Glomerular visceral epithelial cell (primary cell): ENCODE data around the gene EPB41L5.
"Not testable (repeated sequence)": the region's sequence is repeated elsewhere in the genome, so short reads cannot be mapped to it uniquely, and the experiment has no call there.

Source experiments
- DNase-seq: peaks from one replicate; pipeline ENCODE4 v3.0.0-alpha.2; 2016; ENCODE audit errors: extremely low spot score

The EPB41L5 gene

DNA sequence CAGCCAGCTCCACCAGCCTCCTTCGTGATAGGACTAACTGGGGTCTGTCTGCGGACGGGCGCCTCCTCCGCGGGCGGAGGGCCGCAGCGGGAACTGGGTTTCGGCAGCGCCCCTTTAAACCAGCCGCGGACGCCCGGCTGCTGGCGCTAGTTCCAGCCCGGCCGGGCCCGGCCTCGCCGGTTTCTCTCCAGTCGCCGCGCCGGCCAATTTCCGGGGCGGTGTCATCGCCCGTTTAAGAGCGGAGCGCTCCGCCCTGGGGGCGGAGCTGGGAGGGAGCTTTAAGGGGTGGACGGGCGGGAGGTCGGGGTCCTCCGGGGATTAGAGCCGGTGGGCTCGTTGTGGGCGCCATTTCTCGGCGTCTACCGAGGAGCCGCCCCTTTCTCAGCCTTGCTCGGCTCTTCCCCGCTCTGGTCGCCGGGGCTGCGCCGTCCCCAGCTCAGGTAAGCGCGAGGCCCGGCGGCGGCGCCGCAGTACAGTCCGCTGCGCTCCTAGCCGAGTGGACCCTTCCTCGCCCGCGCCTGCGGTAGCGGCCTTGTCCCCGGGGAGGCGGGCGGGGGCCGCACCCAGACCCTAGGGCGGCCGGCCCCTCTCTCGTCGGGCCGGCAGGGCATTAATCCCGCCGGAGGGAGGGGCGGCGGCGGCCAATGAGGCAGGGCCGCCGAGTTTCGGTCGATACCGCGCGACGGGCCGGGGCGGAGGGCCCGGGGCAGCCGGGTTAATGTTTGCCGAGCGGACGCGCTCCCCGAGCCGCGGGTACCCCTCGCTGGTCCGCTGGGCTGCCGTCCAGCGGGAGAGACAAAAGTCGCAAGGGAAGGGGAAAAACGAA is at the start of gene EPB41L5:
Gene EPB41L5 (plus strand): TSS at position 307 of the 826 bp plus-strand sequence. CDS start 6,008 bp downstream, outside the sequence.
- DNase-seq = peak; percentile 96

- DNase-seq = no peak
Observed at GRCh38 chr2:119981896-119982295, 31.0 kb upstream of the EPB41L5 start.

DNA sequence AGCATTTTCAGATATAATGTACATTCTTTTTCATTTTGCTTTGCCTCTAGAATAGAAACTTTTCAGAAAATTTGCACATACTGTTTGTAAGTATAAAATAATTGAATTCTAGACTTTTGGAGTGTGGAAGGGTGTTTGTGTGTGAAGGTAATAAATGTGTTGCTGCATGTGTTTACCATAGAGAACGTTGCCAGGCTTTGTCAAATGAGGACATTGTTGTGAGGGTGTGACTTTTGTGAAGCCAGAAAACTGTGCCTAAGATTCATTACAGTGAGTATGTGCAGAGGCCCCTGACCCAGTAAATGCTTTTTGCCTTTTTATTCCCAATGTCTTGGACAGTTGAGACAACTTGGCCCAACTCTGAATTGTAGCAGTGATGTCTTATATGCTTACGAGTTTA is 30.4 kb upstream of the EPB41L5 start:
- DNase-seq = no peak

DNA sequence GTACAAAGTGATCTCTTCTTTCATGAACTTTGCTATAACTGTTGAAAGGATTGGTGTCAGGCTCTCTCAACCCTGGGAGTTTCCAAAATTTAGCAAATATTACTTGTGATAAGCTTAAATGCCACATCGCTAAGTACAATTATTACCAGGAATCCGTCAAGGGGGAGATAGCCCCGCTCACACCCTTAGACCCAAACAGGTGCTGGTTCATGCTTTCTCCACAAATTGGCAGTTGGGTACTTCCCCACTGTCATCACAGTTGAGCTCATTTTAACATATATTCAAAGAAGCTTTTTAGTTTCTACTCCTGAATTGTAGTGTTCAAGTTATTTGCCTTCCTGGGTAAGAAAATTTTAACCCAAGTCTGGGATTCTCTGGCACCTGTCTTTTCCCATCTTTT is 29.8 kb upstream of the EPB41L5 start:
- DNase-seq = no peak

- no peak for DNase-seq
Observed at GRCh38 chr2:119996148-119996547, 16.7 kb upstream of the EPB41L5 start.

DNA sequence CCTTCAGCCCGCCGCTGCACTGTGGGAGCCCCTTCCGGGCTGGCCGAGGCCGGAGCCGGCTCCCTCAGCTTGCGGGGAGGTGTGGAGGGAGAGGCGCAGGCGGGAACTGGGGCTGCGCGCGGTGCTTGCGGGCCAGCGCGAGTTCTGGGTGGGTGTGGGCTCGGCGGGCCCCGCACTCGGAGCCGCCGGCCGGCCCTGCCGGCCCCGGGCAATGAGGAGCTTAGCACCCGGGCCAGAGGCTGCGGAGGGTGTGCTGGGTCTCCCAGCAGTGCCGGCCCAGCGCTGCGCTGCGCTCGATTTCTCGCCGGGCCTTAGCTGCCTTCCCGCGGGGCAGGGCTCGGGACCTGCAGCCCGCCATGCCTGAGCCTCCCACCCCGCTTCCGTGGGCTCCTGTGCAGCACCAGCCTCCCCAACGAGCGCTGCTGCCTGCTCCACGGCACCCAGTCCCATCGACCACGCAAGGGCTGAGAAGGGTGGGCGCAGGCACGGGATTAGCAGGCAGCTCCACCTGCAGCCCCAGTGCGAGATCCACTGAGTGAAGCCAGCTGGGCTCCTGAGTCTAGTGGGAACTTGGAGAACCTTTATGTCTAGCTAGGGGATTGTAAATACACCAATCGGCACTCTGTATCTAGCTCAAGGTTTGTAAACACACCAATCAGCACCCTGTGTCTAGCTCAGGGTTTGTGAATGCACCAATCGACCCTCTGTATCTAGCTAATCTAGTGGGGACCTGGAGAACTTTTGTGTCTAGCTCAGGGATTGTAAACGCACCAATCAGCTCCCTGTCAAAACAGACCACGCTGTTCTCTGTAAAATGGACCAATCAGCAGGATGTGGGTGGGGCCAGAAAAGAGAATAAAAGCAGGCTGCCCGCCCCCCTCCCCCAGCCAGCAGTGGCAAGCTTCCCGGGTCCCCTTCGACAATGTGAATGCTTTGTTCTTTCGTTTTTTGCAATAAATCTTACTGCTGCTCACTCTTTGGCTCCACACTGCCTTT is 15.7 kb upstream of the EPB41L5 start:
- DNase-seq = not testable (repeated sequence)

- no peak for DNase-seq
Observed at GRCh38 chr2:120001471-120001870, 11.4 kb upstream of the EPB41L5 start.

GRCh38 chr2:120004254-120004653 is 8.6 kb upstream of the EPB41L5 start:
- DNase-seq = no peak

- no peak for DNase-seq
Observed at GRCh38 chr2:120005834-120006521, 6.9 kb upstream of the EPB41L5 start.

DNA sequence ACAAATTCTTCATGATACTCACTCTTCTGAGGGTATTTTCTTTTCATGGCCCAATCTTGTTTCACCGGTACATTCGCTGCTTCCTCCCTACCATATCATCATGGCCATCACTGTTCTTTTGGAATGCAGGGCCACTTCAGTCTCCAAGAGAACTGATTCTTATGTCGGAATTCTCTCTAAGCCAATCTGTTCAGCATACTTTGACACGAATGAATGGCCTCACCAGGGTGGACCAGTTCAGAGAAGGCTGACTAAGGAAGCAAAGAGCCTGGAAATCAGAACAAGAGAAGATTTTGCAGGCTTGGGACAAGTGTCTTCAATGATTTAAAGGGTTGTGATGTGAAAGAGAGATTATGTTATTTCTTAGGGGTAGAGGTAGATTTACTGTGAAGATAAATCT is 5.0 kb upstream of the EPB41L5 start:
- no peak for DNase-seq

DNA sequence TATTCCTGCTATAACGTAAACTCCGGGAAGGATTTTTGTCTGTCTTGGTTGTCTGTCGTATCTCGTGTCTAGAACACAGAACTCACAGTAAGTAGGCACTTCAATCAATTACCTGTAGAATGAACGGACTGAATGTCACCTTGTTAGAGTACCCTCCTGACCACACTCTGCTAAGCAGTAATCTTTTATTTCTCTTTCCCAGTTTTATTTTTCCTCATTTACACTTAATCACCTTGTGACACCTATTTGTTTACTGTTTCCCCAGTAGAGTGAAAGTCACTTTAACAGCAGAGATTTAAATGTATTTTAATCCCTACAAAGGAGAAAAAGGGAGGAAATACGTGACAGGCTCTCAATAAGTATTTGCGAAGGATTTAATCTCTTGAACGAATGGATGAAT is 514 bp upstream of the EPB41L5 start:
- DNase-seq = no peak

GRCh38 chr2:120013597-120014223 is 833 bp downstream of the EPB41L5 start:
- no peak for DNase-seq

DNA sequence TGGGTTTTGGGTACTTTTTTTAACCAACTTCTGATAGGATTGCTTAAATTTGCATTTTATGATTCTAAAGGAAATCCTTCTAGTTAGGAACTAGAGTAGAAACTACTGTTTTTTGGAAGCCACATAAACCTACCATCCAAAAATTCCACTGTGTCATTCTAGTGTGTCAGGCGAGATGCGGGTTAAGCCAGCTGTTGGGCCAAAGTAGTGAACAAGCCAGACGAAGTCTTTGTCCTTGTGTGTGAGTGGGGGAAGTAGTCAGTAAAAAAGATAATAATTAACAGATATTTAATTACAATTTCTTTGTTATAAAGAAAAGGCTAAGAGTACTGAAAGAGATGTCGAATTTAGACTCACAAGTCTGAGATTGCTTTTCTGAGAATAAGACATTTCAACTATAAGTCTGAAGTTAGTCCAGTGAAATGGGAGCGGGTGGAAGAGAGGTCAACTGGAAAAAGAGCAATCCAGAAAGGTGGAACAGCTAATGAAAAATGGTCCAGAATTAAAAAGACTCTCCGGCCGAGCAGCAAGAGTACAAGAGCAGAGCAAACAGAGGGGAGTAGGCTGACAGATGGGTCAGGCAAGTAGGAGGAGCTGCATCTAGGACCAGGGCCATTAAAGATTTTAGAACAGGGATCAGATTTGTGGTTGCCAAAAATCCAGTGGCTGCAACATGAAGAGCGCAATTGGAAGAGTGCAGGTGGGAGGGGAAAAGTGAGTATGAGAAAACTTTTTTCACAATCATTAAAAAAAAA is 1.5 kb downstream of the EPB41L5 start:
- DNase-seq = peak; percentile 25

- no peak for DNase-seq
Observed at GRCh38 chr2:120016800-120017199, 3.9 kb downstream of the EPB41L5 start.

GRCh38 chr2:120017201-120017600 is 4.3 kb downstream of the EPB41L5 start:
- no peak for DNase-seq

- no peak for DNase-seq
Observed at GRCh38 chr2:120018549-120018948, 5.7 kb downstream of the EPB41L5 start.

GRCh38 chr2:120020554-120020953 is 7.7 kb downstream of the EPB41L5 start:
- DNase-seq = no peak

- DNase-seq = not testable (repeated sequence)
Observed at GRCh38 chr2:120022505-120022904, 9.6 kb downstream of the EPB41L5 start.

GRCh38 chr2:120026890-120027289 is 14.0 kb downstream of the EPB41L5 start:
- DNase-seq = no peak

- no peak for DNase-seq
Observed at GRCh38 chr2:120028795-120029194, 15.9 kb downstream of the EPB41L5 start.
